Measurements from ENCODE around the gene GTF2F2.

The GTF2F2 gene

GRCh38 chr13:45107539-45107938 is 12.8 kb upstream of the GTF2F2 start:
- no peak overlapping the region for H3K27ac ChIP-seq
- no peak for TF ChIP-seq CTCF (conservative IDR thresholded peaks at IDR 0.05)
- TF ChIP-seq ZFX (IDR thresholded peaks at IDR 0.05) = no peak

GRCh38 chr13:45108716-45109101 is 11.6 kb upstream of the GTF2F2 start:
- no peak overlapping the region for H3K27ac ChIP-seq
- TF ChIP-seq CTCF (conservative IDR thresholded peaks at IDR 0.05) = no peak

- no peak overlapping the region for H3K27ac ChIP-seq
Measured at GRCh38 chr13:45109102-45109720, 11.1 kb upstream of the GTF2F2 start.

GRCh38 chr13:45113233-45114224 is 6.8 kb upstream of the GTF2F2 start:
- H3K27ac ChIP-seq = no peak overlapping the region
- TF ChIP-seq ZFX (IDR thresholded peaks at IDR 0.05) (no peak), CTCF (conservative IDR thresholded peaks at IDR 0.05) (no peak)

More at GRCh38 chr13:45109102-45109720, 11.1 kb upstream of the GTF2F2 start:
- TF ChIP-seq CTCF (conservative IDR thresholded peaks at IDR 0.05) = no peak
- no peak for TF ChIP-seq ZFX (IDR thresholded peaks at IDR 0.05)

- H3K27ac ChIP-seq = peak overlapping the region; percentile 84; the same call in 1 of the 2 replicates
- TF ChIP-seq CTCF (conservative IDR thresholded peaks at IDR 0.05) = no peak
Measured at GRCh38 chr13:45119469-45119990, 780 bp upstream of the GTF2F2 start.

GRCh38 chr13:45120967-45121831 is 889 bp downstream of the GTF2F2 start:
- peak; percentile 21 for TF ChIP-seq CTCF (conservative IDR thresholded peaks at IDR 0.05)
- no peak for TF ChIP-seq ZFX (IDR thresholded peaks at IDR 0.05)
- peak overlapping the region; percentile 84 for H3K27ac ChIP-seq

Data from C4-2B (cell line).